Parathyroid adenoma (tissue), 2 donors: ENCODE results near the gene RNF215.
A peak's percentile ranks its signal among the peaks of the same experiment; 100 is the strongest.

ENCODE experiments used
- H2AFZ ChIP-seq: fragments of 300-600 bp; sonication (generic); one replicate; pipeline ENCODE4 v1.7.0; 2017; ENCODE audit warnings: antibody characterized with exemption, mild to moderate bottlenecking
- H3K27ac ChIP-seq: fragments of 300-600 bp; sonication (generic); one replicate; pipeline ENCODE4 v1.7.0; 2017
- H3K27me3 ChIP-seq: fragments of 300-600 bp; sonication (generic); one replicate; pipeline ENCODE4 v1.7.0; 2017; ENCODE audit warnings: low read length; ENCODE audit not compliant: control insufficient read depth, insufficient read depth
- H3K36me3 ChIP-seq: fragments of 300-600 bp; sonication (generic); one replicate; pipeline ENCODE4 v1.7.0; 2017; ENCODE audit warnings: low read length; ENCODE audit not compliant: control insufficient read depth, insufficient read depth
- H3K4me1 ChIP-seq: fragments of 300-600 bp; sonication (generic); one replicate; pipeline ENCODE4 v1.7.0; 2017; ENCODE audit warnings: control low read depth
- H3K4me2 ChIP-seq: fragments of 300-600 bp; sonication (generic); one replicate; pipeline ENCODE4 v1.7.0; 2017; ENCODE audit warnings: low read length
- H3K4me3 ChIP-seq: fragments of 300-600 bp; sonication (generic); one replicate; pipeline ENCODE4 v1.7.0; 2017; ENCODE audit warnings: low read depth, low read length
- H3K79me2 ChIP-seq: fragments of 300-600 bp; sonication (generic); one replicate; pipeline ENCODE4 v1.7.0; 2017; ENCODE audit warnings: control low read depth
- H3K9ac ChIP-seq: fragments of 300-600 bp; sonication (generic); one replicate; pipeline ENCODE4 v1.7.0; 2017; ENCODE audit warnings: mild to moderate bottlenecking
- H3K9me3 ChIP-seq: fragments of 300-600 bp; sonication (generic); one replicate; pipeline ENCODE4 v1.7.0; 2017; ENCODE audit warnings: low read length; ENCODE audit not compliant: control insufficient read depth
- CTCF ChIP-seq: fragments of 300-600 bp; sonication (generic); IDR thresholded peaks from one replicate; pipeline ENCODE4 v1.7.0; 2017; ENCODE audit warnings: antibody characterized with exemption, mild to moderate bottlenecking
- donor health status: primary hyperparathyroidism.

Gene RNF215

DNA sequence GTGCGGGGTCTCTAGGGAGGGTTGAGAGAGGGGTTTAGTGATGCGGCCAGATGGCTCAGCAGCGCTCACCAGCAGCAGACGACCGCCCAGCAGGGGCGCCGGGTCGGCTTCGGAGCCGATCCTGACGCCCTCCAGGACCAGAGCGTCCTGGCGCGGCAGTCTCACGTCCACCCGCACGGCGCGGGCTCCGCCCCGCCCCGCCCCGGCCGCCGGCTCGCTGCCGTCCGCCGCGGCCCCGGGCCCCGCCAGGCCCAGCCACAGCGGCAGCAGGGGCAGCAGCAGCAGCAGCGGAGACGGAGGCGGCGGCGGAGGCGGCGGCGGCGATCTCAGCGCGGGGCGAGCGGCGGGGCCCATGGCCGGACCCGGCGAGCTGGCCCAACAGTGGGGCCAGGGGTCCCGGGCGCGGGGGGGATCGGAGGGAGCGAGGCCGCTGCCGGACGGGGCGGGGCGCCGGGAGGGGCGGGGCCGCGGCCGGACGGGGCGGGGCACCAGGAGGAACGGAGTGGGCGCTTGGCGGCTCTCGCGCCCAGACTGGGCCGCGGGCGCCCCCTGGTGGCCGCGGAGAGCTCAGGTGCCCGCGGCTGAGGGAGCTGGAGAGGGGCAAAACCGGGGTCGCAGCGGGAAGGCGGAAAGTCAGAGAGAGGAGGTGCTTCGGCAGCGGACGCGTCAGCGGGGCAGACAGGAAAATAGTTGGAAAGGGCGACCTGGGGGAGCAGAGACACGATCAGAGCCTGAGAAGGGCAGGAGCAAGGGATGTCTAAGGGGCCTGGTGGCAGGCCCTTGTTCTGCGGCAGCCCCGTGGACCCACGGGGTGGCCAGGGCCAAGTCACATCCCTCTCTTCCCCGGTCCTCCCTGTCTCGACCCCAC lies at the start of gene RNF215:
TSS of gene RNF215 (minus strand) at position 452 of the 868 bp plus-strand sequence. CDS start at position 354, 98 bp downstream.
- Histone ChIP-seq H3K27ac (no peak within 1 kb of the TSS), H3K36me3 (no peaks in the 10 kb centered on the region), H3K4me2 (peak within 1 kb of the TSS; percentile 94), H3K79me2 (no peaks in the 10 kb centered on the region), H2AFZ (peak within 1 kb of the TSS; percentile 80), H3K4me3 (peak within 1 kb of the TSS; percentile 59), H3K9me3 (no peaks in the 10 kb centered on the region), H3K27me3 (no peaks in the 10 kb centered on the region), H3K4me1 (peaks cover 5% of the 10 kb centered on the region), H3K9ac (no peak within 1 kb of the TSS)
- peak; percentile 81 for TF ChIP-seq CTCF

DNA sequence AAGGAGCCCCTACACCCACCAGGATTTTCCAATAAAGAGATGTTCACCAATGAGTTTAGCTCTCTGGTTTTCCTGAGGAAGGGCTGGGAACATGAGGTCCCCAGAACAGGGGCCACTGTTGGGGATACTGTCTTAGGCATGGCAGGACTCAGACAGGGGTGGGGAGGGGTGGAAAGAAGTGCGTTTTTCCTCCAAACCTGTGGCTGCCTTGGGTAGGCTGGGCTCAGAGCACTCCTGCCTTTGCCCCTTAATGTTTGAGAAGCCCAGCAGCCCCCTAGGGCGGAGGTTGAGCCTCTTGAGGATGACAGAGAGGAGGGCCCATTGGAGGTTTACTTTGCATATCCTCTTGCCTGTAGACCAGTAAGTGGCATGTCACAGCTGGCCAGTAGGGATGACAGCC lies 49.0 kb upstream of the RNF215 start:
- no peak for TF ChIP-seq CTCF
- Histone ChIP-seq H3K79me2 (no peaks in the 10 kb centered on the region), H3K4me1 (no peaks in the 10 kb centered on the region), H3K27ac (peak overlapping the region; percentile 70), H3K9me3 (no peaks in the 10 kb centered on the region), H2AFZ (peak overlapping the region; percentile 5), H3K9ac (no peak overlapping the region), H3K4me3 (no peak overlapping the region), H3K4me2 (no peak overlapping the region), H3K27me3 (no peaks in the 10 kb centered on the region), H3K36me3 (no peaks in the 10 kb centered on the region)

DNA sequence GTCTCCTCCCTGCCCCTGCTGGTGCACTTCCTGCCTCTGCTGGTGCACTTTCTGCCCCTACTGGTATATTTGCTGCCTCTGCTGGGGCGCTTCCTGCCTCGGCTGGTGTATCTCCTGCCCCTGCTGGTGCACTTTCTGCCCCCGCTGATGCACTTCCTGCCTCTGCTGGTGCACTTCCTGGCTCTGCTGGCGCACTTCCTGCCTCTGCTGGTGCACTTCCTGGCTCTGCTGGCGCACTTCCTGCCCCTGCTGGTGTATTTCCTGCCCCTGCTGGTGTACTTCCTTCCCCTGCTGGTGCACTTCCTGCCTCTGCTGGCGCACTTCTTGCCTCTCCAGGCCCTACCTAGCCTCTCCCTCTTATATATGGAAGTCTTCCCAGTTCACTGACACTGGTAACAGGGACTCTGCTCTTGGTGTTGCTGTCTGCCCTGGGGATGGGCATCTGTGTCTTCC lies 48.5 kb upstream of the RNF215 start:
- Histone ChIP-seq H3K9me3 (no peaks in the 10 kb centered on the region), H3K4me2 (no peak overlapping the region), H3K27ac (peak overlapping the region; percentile 70), H3K27me3 (no peaks in the 10 kb centered on the region), H3K36me3 (no peaks in the 10 kb centered on the region), H3K4me1 (no peaks in the 10 kb centered on the region), H3K4me3 (no peak overlapping the region), H3K9ac (no peak overlapping the region), H2AFZ (peak overlapping the region; percentile 5), H3K79me2 (no peaks in the 10 kb centered on the region)
- TF ChIP-seq CTCF, result no peak

DNA sequence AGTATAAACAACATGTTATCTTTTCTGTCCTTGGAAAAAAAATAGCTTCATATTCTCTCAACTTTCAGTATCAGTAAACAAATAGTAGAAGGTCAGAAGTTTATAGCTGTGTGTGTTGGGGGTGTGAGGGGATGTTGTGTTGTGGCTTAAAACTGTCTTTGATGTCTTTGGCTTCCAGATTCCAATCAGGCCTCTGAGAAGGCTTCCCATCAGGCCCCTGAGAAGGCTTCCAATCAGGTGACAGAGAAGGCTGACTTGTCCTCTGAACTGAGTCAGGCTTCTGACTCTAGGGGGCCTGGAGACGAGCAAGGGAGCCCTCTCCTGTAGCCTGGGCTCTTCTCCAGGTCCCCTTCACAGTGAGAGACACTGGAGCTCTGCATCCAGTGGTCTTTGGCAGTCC lies 47.6 kb upstream of the RNF215 start:
- no peak for TF ChIP-seq CTCF
- no peaks in the 10 kb centered on the region for H3K4me1 ChIP-seq
- H3K27me3 ChIP-seq, result no peaks in the 10 kb centered on the region
- no peak overlapping the region for H3K4me3 ChIP-seq
- peak overlapping the region; percentile 69 for H3K27ac ChIP-seq
- no peak overlapping the region for H2AFZ ChIP-seq
- H3K9me3 ChIP-seq, result no peaks in the 10 kb centered on the region
- H3K9ac ChIP-seq, result no peak overlapping the region
- H3K79me2 ChIP-seq, result no peaks in the 10 kb centered on the region
- H3K4me2 ChIP-seq, result no peak overlapping the region
- H3K36me3 ChIP-seq, result no peaks in the 10 kb centered on the region
